ENCODE data around the gene AHI1. TPM values are rescaled to one million over a fixed set of nuclear protein-coding genes. Genes with fewer than 3 reads are reported as not detected.

Gene AHI1
- total and polyA plus RNA-seq, 10 of the 15 experiments (the other 5 are each of a cell fraction or from before 2014, with no cell fraction given): 3.2 to 9.5 (median 4.6) TPM

GRCh38 chr6:135527116-135527959 lies 29.8 kb upstream of the AHI1 start (continued):
- TF ChIP-seq HCFC1 (IDR thresholded peaks at IDR 0.05; ENCODE audit: low read length): no peak
- no peak for TF ChIP-seq NFIC (IDR thresholded peaks at IDR 0.05; ENCODE audit: low read depth, low read length)
- no peak for TF ChIP-seq POLR2A (IDR thresholded peaks at IDR 0.05; ENCODE audit: low read depth, low read length)
- TF ChIP-seq RFX5 (IDR thresholded peaks at IDR 0.05; ENCODE audit: low read depth, low read length): no peak
- TF ChIP-seq MYC (IDR thresholded peaks at IDR 0.05; ENCODE audit: insufficient read depth, insufficient read length, insufficient replicate concordance, low read length, severe bottlenecking): no peak
- TF ChIP-seq SKIL (IDR thresholded peaks at IDR 0.05; ENCODE audit: low read depth, poor library complexity, severe bottlenecking): no peak
- TF ChIP-seq SMAD5 (IDR thresholded peaks at IDR 0.05; ENCODE audit: low read depth): no peak

DNA sequence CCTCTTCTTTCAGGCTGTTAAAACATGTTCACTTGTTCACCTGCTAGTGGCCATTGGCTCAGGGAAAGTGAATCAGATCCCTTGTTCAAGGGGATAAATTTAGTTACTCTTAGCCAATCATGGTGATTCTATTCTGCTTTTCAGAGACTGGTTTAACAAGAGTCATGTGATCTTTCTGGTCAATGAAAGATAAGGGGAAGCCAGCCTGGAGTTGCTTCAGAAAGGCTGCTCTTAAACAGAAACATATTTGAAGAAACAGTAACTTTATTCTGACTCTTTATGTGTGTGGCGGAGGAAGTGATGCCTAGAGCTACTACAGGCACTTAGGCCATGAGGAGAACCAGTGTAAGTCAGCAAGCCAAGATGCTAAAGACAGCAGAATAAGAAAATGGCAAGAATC lies 28.1 kb upstream of the AHI1 start:
- ChIA-PET CTCF (no interaction called here), SMC1A (ENCODE audit: uncharacterized antibody, unreplicated experiment) (no interaction called here), POLR2A (no interaction called here), RAD21 (ENCODE audit: unreplicated experiment) (no interaction called here)
- no peak overlapping the region for H3K4me2 ChIP-seq (ENCODE audit: control insufficient read depth, insufficient read depth)
- no peaks in the 10 kb centered on the region for H3K36me3 ChIP-seq (ENCODE audit: control insufficient read depth in 2 of 2, insufficient read depth in 2 of 2, low read length in 1 of 2)
- intact Hi-C loops (cut with micrococcal nuclease; ENCODE audit: unreplicated experiment): no loop called here
- no peaks in the 10 kb centered on the region for H3K4me1 ChIP-seq (ENCODE audit: control insufficient read depth, insufficient read depth, low read length)
- no peaks in the 10 kb centered on the region for H4K20me1 ChIP-seq (ENCODE audit: control insufficient read depth, insufficient read depth)
- DNase-seq (ENCODE audit: low read depth, low spot score) (no peak), ATAC-seq (no peak), FAIRE-seq (no peak)
- no peaks in the 10 kb centered on the region for H3K9me3 ChIP-seq (replicated peaks; ENCODE audit: control insufficient read depth, insufficient read depth, low read length)
- no peaks in the 10 kb centered on the region for H3K27me3 ChIP-seq (replicated peaks in 1 of 2; ENCODE audit: control insufficient read depth in 2 of 2, insufficient read depth in 2 of 2, low read length in 1 of 2)
- in situ Hi-C loops (cut with MboI): no loop called here
- no peak overlapping the region for H3K4me3 ChIP-seq
- BruUV-seq (replicated peaks): no TSS peak
- H3K27ac ChIP-seq (ENCODE audit: control insufficient read depth, insufficient read depth): no peak overlapping the region
- 43% methylated on average over 1 of the region's 1 CpG for WGBS (ENCODE audit: insufficient coverage, insufficient replicate concordance, low lambda C conversion rate, missing lambda C conversion rate)
- no peak overlapping the region for H3K9ac ChIP-seq (ENCODE audit: control insufficient read depth, insufficient read depth, low read length)
- no peaks in the 10 kb centered on the region for H3K79me2 ChIP-seq (ENCODE audit: control insufficient read depth, insufficient read depth, low read length)
- no peak overlapping the region for H2AFZ ChIP-seq (ENCODE audit: control insufficient read depth, low read depth, low read length)
- TF ChIP-seq BHLHE40 (IDR thresholded peaks at IDR 0.05; ENCODE audit: borderline replicate concordance in 1 of 2, low read depth in 2 of 2, low read length in 1 of 2): no peak
- TF ChIP-seq HSF1 (IDR thresholded peaks at IDR 0.05; ENCODE audit: low read depth, low read length): no peak
- TF ChIP-seq TAF1 (IDR thresholded peaks at IDR 0.05; ENCODE audit: borderline replicate concordance, low read depth, low read length): no peak
- no peak for TF ChIP-seq NRF1 (conservative IDR thresholded peaks at IDR 0.05; ENCODE audit: low read depth, low read length)
- no peak for TF ChIP-seq TCF3 (IDR thresholded peaks at IDR 0.05; ENCODE audit: borderline replicate concordance, insufficient read depth, low read depth, low read length)
- no peak for TF ChIP-seq TARDBP (IDR thresholded peaks at IDR 0.05; ENCODE audit: borderline replicate concordance)
- TF ChIP-seq NR2C1 (IDR thresholded peaks at IDR 0.05): no peak
- TF ChIP-seq PAX5 (IDR thresholded peaks at IDR 0.05; ENCODE audit: borderline replicate concordance, low read depth, low read length): no peak
- TF ChIP-seq MTA3 (IDR thresholded peaks at IDR 0.05; ENCODE audit: borderline replicate concordance, low read length): no peak
- TF ChIP-seq CHD4 (IDR thresholded peaks at IDR 0.05): no peak
- TF ChIP-seq RFX5 (IDR thresholded peaks at IDR 0.05; ENCODE audit: low read depth, low read length): no peak
- no peak for TF ChIP-seq RAD21 (IDR thresholded peaks at IDR 0.05; ENCODE audit: insufficient read depth, low read depth, low read length)
- no peak for TF ChIP-seq RB1 (IDR thresholded peaks at IDR 0.05; ENCODE audit: borderline replicate concordance)

Data from GM12878 (cell line).